Mucosa of rectum (tissue), 2 donors: ENCODE results near the gene ARID1B.
A peak's percentile ranks its signal among the peaks of the same experiment; 100 is the strongest.

Source experiments
- H3K27ac ChIP-seq, 2 donors: one replicate each; pipeline ENCODE4 v1.7.0; 2013; ENCODE audit warnings: inconsistent platforms in 2 of 2, low read depth in 2 of 2, low read length in 2 of 2
- H3K27me3 ChIP-seq, 2 donors: one replicate each; pipeline ENCODE4 v1.7.0; 2013; ENCODE audit warnings: low read length in 2 of 2; ENCODE audit not compliant: control insufficient read depth in 2 of 2, insufficient read depth in 2 of 2
- H3K36me3 ChIP-seq, 2 donors: one replicate each; pipeline ENCODE4 v1.7.0; 2013; ENCODE audit warnings: low read length in 2 of 2; ENCODE audit not compliant: control insufficient read depth in 2 of 2, insufficient read depth in 2 of 2
- H3K4me1 ChIP-seq, 2 donors: one replicate each; pipeline ENCODE4 v1.7.0; 2013; ENCODE audit warnings: low read length in 2 of 2, mild to moderate bottlenecking in 1 of 2; ENCODE audit not compliant: control insufficient read depth in 2 of 2, insufficient read depth in 2 of 2
- H3K4me3 ChIP-seq, 2 donors: one replicate each; pipeline ENCODE4 v1.7.0; 2013; ENCODE audit warnings: low read length in 2 of 2
- H3K9ac ChIP-seq, 2 donors: one replicate each; pipeline ENCODE4 v1.7.0; 2013; ENCODE audit warnings: low read length in 2 of 2, low read depth in 1 of 2, mild to moderate bottlenecking in 1 of 2
- H3K9me3 ChIP-seq, 2 donors: one replicate each; pipeline ENCODE4 v1.7.0; 2013; ENCODE audit warnings: low read length in 2 of 2; ENCODE audit not compliant: control insufficient read depth in 2 of 2
- donor health status: healthy.
- donor health status: Normal muscosa, but diverticular disease.

ARID1B gene

DNA sequence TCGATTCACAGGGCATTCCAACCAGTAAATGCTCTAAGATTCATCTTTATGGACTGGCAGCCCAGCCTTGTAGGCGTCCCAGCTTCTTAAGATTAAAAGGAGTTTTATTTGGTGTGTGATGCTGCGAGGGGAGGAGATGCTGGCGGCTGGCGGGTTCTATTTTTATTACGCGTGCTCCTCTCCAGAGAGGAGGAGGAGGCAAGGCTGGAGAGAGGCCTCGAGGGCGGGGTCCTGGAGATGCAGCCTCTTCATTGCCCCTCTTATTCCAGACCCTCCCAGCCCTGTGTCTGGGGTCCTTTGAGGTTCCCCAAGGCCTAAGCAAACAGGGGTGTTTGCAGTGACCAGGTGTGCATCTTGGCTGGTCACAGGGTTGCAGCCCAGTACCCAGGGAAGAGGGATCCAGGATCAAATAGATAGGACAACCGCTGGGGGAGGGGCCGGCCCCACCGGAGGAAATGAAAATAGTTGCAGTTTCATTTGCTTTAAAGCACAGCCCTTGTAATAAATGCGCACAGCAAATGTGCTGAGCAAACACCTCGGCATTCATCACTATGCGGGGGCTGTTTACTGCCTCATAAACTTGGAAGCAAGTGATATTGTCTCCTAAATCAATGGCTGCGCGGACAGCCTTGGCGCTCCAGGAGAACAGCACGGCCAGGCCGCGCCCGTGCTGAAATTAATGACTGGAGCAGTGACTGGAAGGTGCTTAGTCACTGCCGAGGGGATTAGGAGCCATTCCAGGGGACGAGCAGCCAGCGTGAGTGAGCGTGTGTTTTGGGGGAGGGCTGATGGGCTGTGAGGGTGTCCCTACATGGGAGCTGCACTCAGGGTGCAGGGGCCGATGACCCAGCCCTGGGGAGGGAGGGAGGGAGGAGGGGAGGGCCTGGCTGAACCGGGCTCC, 463.1 kb downstream of the ARID1B start:
- peak overlapping the region; percentile 44 to 58 for H3K4me3 ChIP-seq
- H3K27me3 ChIP-seq, result peaks cover 0 to 6% of the 10 kb centered on the region in 2 donors
- no peaks in the 10 kb centered on the region for H3K36me3 ChIP-seq
- no peaks in the 10 kb centered on the region for H3K9me3 ChIP-seq
- H3K9ac ChIP-seq, result peak overlapping the region; percentile 21 to 52
- H3K4me1 ChIP-seq, result peaks cover 30 to 39% of the 10 kb centered on the region in 2 donors
- H3K27ac ChIP-seq, result peak overlapping the region; percentile 77 to 85

DNA sequence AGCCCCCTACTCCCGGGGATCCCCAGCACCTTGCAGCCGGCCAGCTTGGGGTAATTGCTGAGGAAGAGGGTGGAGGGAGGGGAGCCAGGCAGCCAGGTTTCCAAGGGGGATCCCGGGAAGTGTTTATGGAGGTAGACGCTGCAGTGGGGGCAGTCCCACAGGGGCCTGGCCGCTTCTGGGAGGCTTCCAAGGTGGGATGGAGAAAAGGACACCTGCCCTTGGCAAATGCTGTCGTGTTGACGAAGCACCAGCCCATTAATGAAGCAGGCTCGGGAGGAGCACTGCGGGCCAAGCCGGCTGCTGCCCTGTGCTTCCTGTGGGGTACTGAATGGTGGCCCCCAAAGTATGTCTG, 463.8 kb downstream of the ARID1B start:
- H3K4me1 ChIP-seq, result peaks cover 26 to 34% of the 10 kb centered on the region in 2 donors
- H3K9me3 ChIP-seq, result no peaks in the 10 kb centered on the region
- peak overlapping the region; percentile 77 to 85 for H3K27ac ChIP-seq
- H3K9ac ChIP-seq, result peak overlapping the region in 1 of 2 donors; percentile 21
- H3K27me3 ChIP-seq, result peaks cover 0 to 2% of the 10 kb centered on the region in 2 donors
- peak overlapping the region in 1 of 2 donors; percentile 58 for H3K4me3 ChIP-seq
- H3K36me3 ChIP-seq, result no peaks in the 10 kb centered on the region

DNA sequence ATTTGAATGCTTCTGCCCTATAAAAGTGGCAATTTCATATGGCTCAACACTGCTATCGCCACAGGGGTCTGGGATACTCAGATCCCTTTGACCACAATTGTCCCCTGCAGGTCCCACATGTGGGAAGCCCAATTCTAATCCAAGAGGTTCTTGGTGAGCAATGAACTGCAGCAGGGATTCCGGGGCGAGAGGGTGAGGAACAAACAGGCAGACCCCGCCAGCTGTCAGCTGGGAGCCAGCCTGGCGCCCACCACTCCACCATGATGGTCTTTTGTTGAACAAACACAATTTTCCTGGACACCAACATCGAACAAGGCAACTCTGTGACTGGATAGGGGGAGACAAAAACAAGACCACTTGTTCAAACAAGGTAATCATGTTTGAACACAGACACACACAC, 465.6 kb downstream of the ARID1B start:
- H3K4me1 ChIP-seq, result peaks cover 24 to 34% of the 10 kb centered on the region in 2 donors
- H3K9me3 ChIP-seq, result no peaks in the 10 kb centered on the region
- no peaks in the 10 kb centered on the region for H3K36me3 ChIP-seq
- H3K27ac ChIP-seq, result peak overlapping the region; percentile 75 to 77
- no peaks in the 10 kb centered on the region for H3K27me3 ChIP-seq
- H3K4me3 ChIP-seq, result no peak overlapping the region
- peak overlapping the region in 1 of 2 donors; percentile 55 for H3K9ac ChIP-seq

DNA sequence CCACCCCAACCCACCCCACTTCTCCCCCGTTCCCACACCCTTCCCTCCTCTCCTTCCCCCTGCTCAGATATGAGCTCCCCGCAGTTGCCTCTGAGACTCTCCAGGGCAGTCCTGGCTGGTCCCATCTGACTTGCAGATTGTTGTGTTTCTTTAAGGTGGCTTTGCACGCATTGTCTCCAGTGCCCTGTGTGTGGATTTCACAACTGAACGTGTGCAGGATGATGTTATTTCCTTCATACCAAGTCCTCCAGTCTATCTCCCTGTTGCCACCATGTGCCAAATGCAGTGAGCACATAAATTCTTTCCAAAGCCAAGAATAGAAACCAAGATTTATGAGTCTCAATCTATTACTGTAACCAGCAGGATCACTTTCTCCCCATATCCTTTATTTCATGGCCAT, 467.0 kb downstream of the ARID1B start:
- H3K4me1 ChIP-seq, result peaks cover 24 to 34% of the 10 kb centered on the region in 2 donors
- H3K9ac ChIP-seq, result no peak overlapping the region
- no peaks in the 10 kb centered on the region for H3K9me3 ChIP-seq
- no peak overlapping the region for H3K4me3 ChIP-seq
- no peaks in the 10 kb centered on the region for H3K27me3 ChIP-seq
- H3K27ac ChIP-seq, result no peak overlapping the region
- H3K36me3 ChIP-seq, result no peaks in the 10 kb centered on the region

DNA sequence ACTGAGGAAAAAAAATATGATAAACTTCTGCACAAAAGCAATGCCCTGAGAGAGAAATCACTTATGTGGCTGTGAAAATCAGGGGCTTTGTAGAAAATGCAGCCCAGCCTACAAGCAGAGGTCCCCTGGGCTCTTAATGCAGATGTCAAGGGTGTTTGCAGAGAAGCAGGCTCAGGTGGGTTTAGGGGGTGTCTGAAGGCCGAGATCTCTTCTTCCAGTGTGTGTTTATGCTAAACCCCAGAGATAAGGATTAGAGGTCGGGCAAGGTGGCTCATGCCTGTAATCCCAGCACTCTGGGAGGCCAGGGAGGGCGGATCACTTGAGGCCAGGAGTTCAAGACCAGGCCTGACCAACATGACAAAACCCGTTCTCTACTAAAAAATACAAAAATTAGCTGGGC, 467.6 kb downstream of the ARID1B start:
- Histone ChIP-seq H3K9me3 (no peaks in the 10 kb centered on the region), H3K4me3 (no peak overlapping the region), H3K36me3 (no peaks in the 10 kb centered on the region), H3K27me3 (no peaks in the 10 kb centered on the region), H3K4me1 (peaks cover 22 to 30% of the 10 kb centered on the region in 2 donors), H3K9ac (no peak overlapping the region), H3K27ac (no peak overlapping the region)

DNA sequence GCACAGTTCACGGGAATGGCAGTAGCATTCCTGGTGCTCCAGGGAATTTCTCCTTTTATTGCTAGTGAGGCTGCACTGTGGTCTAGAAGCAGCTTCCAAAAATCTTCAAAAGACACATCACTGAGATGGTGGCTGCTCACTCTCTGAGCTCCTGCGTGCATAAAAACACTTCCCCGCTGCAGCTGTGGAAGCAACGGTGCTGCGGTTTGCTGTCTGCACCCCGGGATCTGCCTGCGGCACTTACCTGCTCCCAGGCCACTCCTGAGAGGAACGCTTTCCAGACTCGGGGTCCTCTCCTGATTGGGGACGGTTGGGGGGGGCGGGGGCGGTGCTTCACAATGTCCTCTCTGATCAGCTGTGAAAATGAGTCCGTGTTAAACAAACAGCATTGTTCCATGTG, 468.3 kb downstream of the ARID1B start:
- H3K4me3 ChIP-seq, result no peak overlapping the region
- no peaks in the 10 kb centered on the region for H3K36me3 ChIP-seq
- H3K27me3 ChIP-seq, result no peaks in the 10 kb centered on the region
- peaks cover 16 to 25% of the 10 kb centered on the region in 2 donors for H3K4me1 ChIP-seq
- H3K9me3 ChIP-seq, result no peaks in the 10 kb centered on the region
- H3K27ac ChIP-seq, result no peak overlapping the region
- H3K9ac ChIP-seq, result no peak overlapping the region

DNA sequence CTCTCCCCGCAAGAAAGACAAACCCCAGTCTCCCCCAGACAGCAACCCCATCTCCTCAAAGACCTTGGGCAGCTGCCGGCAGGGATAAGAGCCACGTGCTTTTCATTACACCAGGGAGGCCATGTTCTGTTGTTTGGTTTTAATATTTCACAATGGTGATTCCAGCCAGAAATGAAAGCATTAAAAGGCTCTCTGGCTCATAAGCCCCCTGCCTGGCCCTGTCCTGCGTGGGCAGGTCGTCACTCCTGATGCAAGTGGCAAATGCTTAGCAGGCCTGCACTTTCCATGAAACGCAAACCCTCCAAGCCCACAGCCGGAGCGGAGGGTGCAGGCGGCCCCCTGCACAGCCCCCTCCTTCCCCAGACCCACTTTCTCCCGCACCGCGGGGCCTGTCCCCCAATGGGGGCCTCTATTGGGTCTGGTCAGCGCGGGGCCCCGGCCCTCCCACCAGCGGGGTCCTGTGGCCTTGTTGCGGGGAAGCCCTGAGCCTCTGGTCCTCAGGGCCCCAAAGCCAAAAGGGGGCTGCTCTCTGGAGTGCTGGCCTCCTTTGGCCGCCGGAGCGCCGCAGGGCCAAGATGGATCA, 469.0 kb downstream of the ARID1B start:
- Histone ChIP-seq H3K27ac (no peak overlapping the region), H3K27me3 (no peaks in the 10 kb centered on the region), H3K9me3 (no peaks in the 10 kb centered on the region), H3K4me3 (no peak overlapping the region), H3K4me1 (peaks cover 9 to 18% of the 10 kb centered on the region in 2 donors), H3K9ac (no peak overlapping the region), H3K36me3 (no peaks in the 10 kb centered on the region)

DNA sequence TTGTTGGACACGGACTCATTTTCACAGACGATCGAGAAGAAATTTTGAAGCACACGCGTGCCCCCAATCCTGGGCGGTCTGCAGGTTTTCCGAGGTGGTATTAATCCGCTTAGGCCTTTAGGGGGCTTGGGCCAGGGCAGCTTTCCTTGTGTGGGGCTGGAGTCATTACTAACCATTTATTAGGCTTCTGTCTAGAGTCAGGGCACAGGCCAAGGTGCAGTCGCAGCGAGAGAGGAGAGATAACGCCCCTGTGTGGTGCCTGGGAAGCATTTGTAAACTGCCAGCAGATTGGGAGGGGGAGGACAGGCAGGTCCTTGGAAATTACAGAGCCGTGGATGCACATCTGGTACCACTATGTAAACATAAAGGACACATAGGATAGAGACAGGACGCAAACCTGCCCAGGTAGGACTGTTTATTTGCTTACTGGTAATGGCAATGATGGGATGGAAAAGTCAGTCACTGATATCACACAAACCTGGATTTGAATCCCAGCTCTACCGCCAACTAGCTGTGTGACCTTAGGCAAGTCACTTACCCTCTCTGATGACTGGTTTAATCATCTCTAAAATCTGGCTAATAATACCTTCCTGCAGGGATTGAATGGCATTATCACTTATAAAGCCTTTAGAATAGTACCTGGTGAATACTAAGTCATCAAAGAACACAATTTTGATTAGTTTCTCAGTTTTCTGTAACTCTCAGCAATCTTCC, 469.8 kb downstream of the ARID1B start:
- no peaks in the 10 kb centered on the region for H3K36me3 ChIP-seq
- peaks cover 4 to 10% of the 10 kb centered on the region in 2 donors for H3K4me1 ChIP-seq
- no peaks in the 10 kb centered on the region for H3K9me3 ChIP-seq
- H3K9ac ChIP-seq, result no peak overlapping the region
- H3K27me3 ChIP-seq, result no peaks in the 10 kb centered on the region
- no peak overlapping the region for H3K4me3 ChIP-seq
- no peak overlapping the region for H3K27ac ChIP-seq

DNA sequence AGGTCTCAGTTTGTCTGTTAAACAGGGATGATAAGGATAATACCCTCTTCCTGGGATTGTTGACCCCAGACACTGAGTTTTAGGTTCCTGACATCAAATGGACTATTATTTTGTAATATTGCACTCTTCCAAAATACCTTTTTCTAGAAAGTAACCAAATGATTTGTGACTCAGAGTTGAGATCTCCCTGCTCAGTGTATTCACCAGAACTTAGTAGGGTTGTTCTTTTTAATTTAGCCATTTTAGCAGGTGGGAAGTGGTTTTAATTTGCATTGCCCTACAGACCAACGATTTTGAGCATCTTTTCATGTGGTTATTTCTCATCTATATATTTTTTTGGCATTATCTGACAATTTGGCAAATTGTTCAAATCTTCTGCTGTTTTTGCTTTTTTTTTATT, 471.1 kb downstream of the ARID1B start:
- Histone ChIP-seq H3K9me3 (no peaks in the 10 kb centered on the region), H3K9ac (no peak overlapping the region), H3K27me3 (no peaks in the 10 kb centered on the region), H3K4me3 (no peak overlapping the region), H3K27ac (no peak overlapping the region), H3K36me3 (no peaks in the 10 kb centered on the region), H3K4me1 (peaks cover 0 to 3% of the 10 kb centered on the region in 2 donors)

DNA sequence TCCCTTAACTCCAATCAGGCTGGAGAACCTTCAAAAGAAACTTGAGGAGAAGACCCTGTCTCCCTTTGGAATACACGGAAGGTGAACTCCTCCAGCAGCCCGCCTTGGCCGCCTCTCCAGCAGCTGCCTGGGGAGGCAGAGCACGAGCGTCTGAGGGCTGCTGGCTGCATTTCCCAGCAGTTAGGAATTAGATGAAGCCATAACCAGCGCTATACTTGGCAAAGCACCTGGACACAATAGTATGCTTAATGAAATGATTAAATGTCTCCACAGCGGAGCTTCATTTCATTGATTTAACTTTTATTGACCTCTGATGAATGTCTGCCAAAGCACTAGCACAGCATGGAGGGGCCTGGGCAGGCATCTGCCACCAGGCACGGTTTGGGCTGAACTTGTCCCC, 472.6 kb downstream of the ARID1B start:
- H3K4me3 ChIP-seq, result no peak overlapping the region
- H3K27me3 ChIP-seq, result no peaks in the 10 kb centered on the region
- H3K4me1 ChIP-seq, result peaks cover 0 to 8% of the 10 kb centered on the region in 2 donors
- H3K36me3 ChIP-seq, result no peaks in the 10 kb centered on the region
- no peak overlapping the region for H3K27ac ChIP-seq
- no peak overlapping the region for H3K9ac ChIP-seq
- H3K9me3 ChIP-seq, result no peaks in the 10 kb centered on the region
